Right lobe of liver (tissue), 6 donors: Measurements from ENCODE around the gene EYA4. TPM values are rescaled to one million over a fixed set of nuclear protein-coding genes. Genes with fewer than 3 reads are reported as not detected.

Experiments
- ATAC-seq, 4 donors: fragments of 200-7000 bp; cut with Tn5 transposase; one replicate each; pipeline ENCODE4 v1.9.1; 2020; ENCODE audit warnings: mild to moderate bottlenecking in 4 of 4, moderate library complexity in 4 of 4
- DNase-seq, 3 donors: peaks; one replicate each; pipeline ENCODE4 v3.0.0-alpha.2; 2020
- H3K27ac ChIP-seq, 3 donors: fragments of 200-600 bp; one replicate each; pipeline ENCODE4 v1.8.0; 2022
- H3K27me3 ChIP-seq, 2 donors: fragments of 200-600 bp; one replicate each; pipeline ENCODE4 v1.8.0; 2022
- H3K36me3 ChIP-seq, 4 donors: fragments of 200-600 bp; sonication (generic) in 1 of 4; one replicate each; pipeline versions ENCODE4 v1.5.1 to v1.8.0; 2017 to 2022; ENCODE audit warnings: control low read depth in 1 of 4
- H3K4me1 ChIP-seq, 4 donors: fragments of 200-600 bp; sonication (generic) in 1 of 4; one replicate each; pipeline versions ENCODE4 v1.5.1 to v1.8.0; 2017 to 2022; ENCODE audit warnings: control low read depth in 1 of 4
- H3K4me3 ChIP-seq, 3 donors: fragments of 200-600 bp; one replicate each; pipeline ENCODE4 v1.8.0; 2022
- H3K9me3 ChIP-seq, 4 donors: fragments of 200-600 bp; sonication (generic) in 1 of 4; one replicate each; pipeline versions ENCODE4 v1.5.1 to v1.8.0; 2017 to 2022; ENCODE audit warnings: control low read depth in 1 of 4
- CTCF ChIP-seq, 4 donors: fragments of 200-600 bp in 3 of 4; fragments of 450-650 bp in 1 of 4; IDR thresholded peaks; one replicate each; pipeline versions ENCODE4 v1.5.1 to v1.8.0; 2016 to 2022; ENCODE audit warnings: antibody characterized with exemption in 4 of 4, mild to moderate bottlenecking in 2 of 4
- POLR2A ChIP-seq: fragments of 450-650 bp; IDR thresholded peaks from one replicate; pipeline ENCODE4 v1.6.1; 2017; ENCODE audit warnings: antibody characterized with exemption, mild to moderate bottlenecking
- WGBS: methylation state at CpG from one replicate; pipeline ENCODE4 v1.1.6; 2018; ENCODE audit warnings: low coverage, low lambda C conversion rate; ENCODE audit not compliant: insufficient coverage; ENCODE audit errors: missing lambda C conversion rate; 5-methylcytosine and 5-hydroxymethylcytosine counted together
- intact Hi-C, 2 donors: fragments of 100-400 bp; cut with DNase I; formaldehyde crosslinking; loops; one replicate each; pipeline versions ENCODE4 v1.11.2 to v1.14.1; 2022
- total RNA-seq, 6 experiments: library from RNA; depleted of rRNA in 2 of 6; stranded (reverse); fragments of >200 nt in 2 of 6; fragmentation: NEBNext Ultra II Directional in 3 of 6; extraction: Animal tissue kit (Norgen Biotek cat#: 25700) in 3 of 6; gene quantifications; one replicate each; pipeline versions ENCODE4 v1.1.0 to v1.2.4, GENCODE V29; 2016 to 2023
- donor health status: DM: no; HTN: yes; CAD: no.
- donor health status: DM: no; HTN: no; CAD: no.
- donor health status: DM: no; HTN: no; CAD: no.
- donor health status: DM: no; HTN: yes; CAD: no.
- donor health status: DM: no; HTN: yes; CAD: no.

EYA4 gene
- total RNA-seq, 6 experiments from 2014 or later: 0.09 to 0.37 (median 0.35) TPM; not detected in 1

GRCh38 chr6:133248241-133249001 is 7.3 kb downstream of the EYA4 start:
- no peak for DNase-seq
- H3K4me3 ChIP-seq: no peak overlapping the region
- no peaks in the 10 kb centered on the region for H3K9me3 ChIP-seq
- TF ChIP-seq CTCF (IDR thresholded peaks at IDR 0.05): no peak
- TF ChIP-seq POLR2A: no peak
- no peak overlapping the region for H3K27ac ChIP-seq
- H3K27me3 ChIP-seq: peaks cover 0 to 30% of the 10 kb centered on the region in 2 donors
- intact Hi-C loops: no loop called here
- H3K36me3 ChIP-seq: no peaks in the 10 kb centered on the region
- ATAC-seq: no peak
- no peaks in the 10 kb centered on the region for H3K4me1 ChIP-seq
- WGBS: 39% methylated on average over 6 of the region's 6 CpGs

DNA sequence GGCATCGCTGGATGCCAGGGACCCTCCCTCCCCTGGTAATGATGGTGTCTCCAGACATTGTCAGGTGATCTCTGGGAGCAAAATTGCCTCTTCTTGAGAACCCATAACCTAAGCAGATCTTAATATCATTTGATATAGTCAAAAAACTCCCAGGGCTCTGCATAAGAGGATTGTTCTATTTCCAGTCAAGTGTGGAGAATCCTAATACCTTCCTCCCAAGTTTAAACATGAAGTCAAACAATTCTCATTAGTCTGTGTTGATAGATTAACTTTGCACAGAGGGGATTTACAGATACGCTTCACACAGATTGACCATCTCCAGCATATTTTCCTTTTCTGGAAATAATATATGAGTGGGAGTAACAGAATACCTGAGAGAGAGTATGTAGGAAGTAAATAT is 10.5 kb downstream of the EYA4 start:
- no peak for TF ChIP-seq CTCF (IDR thresholded peaks at IDR 0.05)
- TF ChIP-seq POLR2A: no peak
- H3K27me3 ChIP-seq: peaks cover 0 to 19% of the 10 kb centered on the region in 2 donors
- no peaks in the 10 kb centered on the region for H3K9me3 ChIP-seq
- intact Hi-C loops: no loop called here
- no peak for DNase-seq
- no peak for ATAC-seq
- no peaks in the 10 kb centered on the region for H3K36me3 ChIP-seq
- H3K4me3 ChIP-seq: no peak overlapping the region
- 75% methylated on average over 2 of the region's 2 CpGs for WGBS
- H3K4me1 ChIP-seq: no peaks in the 10 kb centered on the region
- no peak overlapping the region for H3K27ac ChIP-seq

DNA sequence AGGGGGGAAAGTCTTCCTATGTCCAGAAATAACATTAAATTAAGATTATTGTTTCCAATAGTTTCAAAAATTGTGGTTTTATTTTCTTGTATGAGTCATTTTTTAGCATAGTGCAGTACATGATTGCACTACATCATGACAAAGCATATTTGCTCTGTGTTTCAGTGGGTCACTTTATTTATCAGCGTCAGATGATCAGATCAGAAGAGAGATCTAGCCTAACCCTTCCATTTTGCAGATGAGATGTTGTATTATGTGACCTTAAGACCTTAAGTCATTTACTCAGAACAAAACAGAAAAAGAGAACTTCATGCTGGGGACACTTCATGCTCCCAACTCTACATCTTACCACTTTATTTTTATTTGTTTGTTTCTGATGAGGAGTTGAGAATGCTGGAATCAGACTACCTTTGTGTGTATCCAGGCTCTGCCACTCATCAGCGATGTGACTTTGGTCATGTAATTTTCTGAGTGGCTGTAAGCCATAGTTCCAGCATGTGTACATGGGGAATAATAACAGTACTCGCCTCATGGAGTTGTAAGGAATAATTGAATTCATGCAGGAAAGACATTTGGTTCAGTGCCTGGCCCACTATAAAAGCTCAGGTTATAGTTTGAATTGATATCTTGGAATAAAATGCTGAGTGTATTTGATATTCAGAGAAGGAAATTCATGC is 13.5 kb downstream of the EYA4 start:
- Histone ChIP-seq H3K36me3 (no peaks in the 10 kb centered on the region), H3K27me3 (peaks cover 0 to 14% of the 10 kb centered on the region in 2 donors), H3K4me3 (no peak overlapping the region), H3K4me1 (no peaks in the 10 kb centered on the region), H3K9me3 (no peaks in the 10 kb centered on the region), H3K27ac (no peak overlapping the region)
- ATAC-seq: peak in 2 of 4 donors; percentile 36 to 59
- TF ChIP-seq CTCF (IDR thresholded peaks at IDR 0.05): no peak
- TF ChIP-seq POLR2A: no peak
- 44% methylated on average over 3 of the region's 3 CpGs for WGBS
- DNase-seq: no peak
- intact Hi-C loops: no loop called here

DNA sequence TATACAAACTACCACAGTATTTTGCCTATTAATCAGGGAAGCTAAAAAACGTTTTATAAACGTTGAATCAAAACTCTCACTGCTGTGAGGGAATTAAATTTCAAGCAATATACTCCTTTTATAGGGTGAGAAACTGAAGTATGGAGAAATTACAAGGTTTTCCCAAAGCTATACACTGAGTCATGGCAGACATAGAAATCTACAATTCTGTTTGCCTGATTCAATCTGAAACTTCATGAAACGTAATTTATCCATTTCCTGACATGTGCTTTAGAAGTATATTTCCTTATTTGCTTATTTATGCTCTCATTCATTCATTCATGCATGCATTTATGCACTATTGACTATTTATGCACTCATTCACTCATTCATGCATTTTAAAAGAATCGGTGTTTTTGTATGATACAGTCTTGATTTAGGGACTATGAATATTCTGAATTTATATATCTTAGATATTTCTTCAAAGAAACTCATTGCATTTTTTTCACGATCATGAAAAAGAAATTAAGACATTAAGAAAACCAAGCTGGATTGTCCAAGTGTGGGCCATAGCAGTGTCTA is 16.5 kb downstream of the EYA4 start:
- Histone ChIP-seq H3K27ac (no peak overlapping the region), H3K36me3 (no peaks in the 10 kb centered on the region), H3K27me3 (no peaks in the 10 kb centered on the region), H3K4me1 (no peaks in the 10 kb centered on the region), H3K4me3 (no peak overlapping the region), H3K9me3 (no peaks in the 10 kb centered on the region)
- no peak for ATAC-seq
- DNase-seq: no peak
- no peak for TF ChIP-seq POLR2A
- WGBS: 29% methylated on average over 5 of the region's 5 CpGs
- intact Hi-C loops: no loop called here

GRCh38 chr6:133259561-133259960 is 18.4 kb downstream of the EYA4 start:
- Histone ChIP-seq H3K4me3 (no peak overlapping the region), H3K27me3 (no peaks in the 10 kb centered on the region), H3K36me3 (no peaks in the 10 kb centered on the region), H3K27ac (no peak overlapping the region), H3K9me3 (no peaks in the 10 kb centered on the region), H3K4me1 (no peaks in the 10 kb centered on the region)
- ATAC-seq: no peak
- TF ChIP-seq CTCF (IDR thresholded peaks at IDR 0.05): no peak
- TF ChIP-seq POLR2A: no peak
- intact Hi-C loops: no loop called here
- no peak for DNase-seq
